OCI-LY7 (cell line): ENCODE results near the gene BFSP2. TPM values are rescaled to one million over a fixed set of nuclear protein-coding genes. Genes with fewer than 3 reads are reported as not detected.

Source experiments
- BruUV-seq: library from RNA; stranded (reverse); fragments of 400-500 nt; replicated peaks from 2 replicates; lab custom pipeline; 2021; lab: Mats Ljungman, UMichigan
- CTCF ChIA-PET: fragments of 300-600 bp; sonication (Branson Sonifier 250); formaldehyde crosslinking; loops from one replicate; lab custom pipeline; 2022; ENCODE audit warnings: antibody characterized with exemption; ENCODE audit not compliant: unreplicated experiment; lab: Charles Lee
- POLR2A ChIA-PET: fragments of 300-600 bp; sonication (Branson Sonifier 250); formaldehyde crosslinking; loops from one replicate; lab custom pipeline; 2022; ENCODE audit warnings: antibody characterized with exemption; lab: Charles Lee
- DNase-seq: peaks from one replicate; pipeline ENCODE4 v3.0.0-alpha.2; 2015; ENCODE audit warnings: low spot score
- H2AFZ ChIP-seq: fragments of 200-600 bp; sonication (generic), shearing (Covaris generic); 2 replicates; pipeline ENCODE4 v1.6.1; 2014; ENCODE audit warnings: mild to moderate bottlenecking, antibody characterized with exemption, low read length, moderate library complexity
- H3K27ac ChIP-seq: fragments of 200-600 bp; sonication (generic); 2 replicates; pipeline ENCODE4 v1.5.1; 2014; ENCODE audit warnings: mixed run types, low read depth, mild to moderate bottlenecking, moderate library complexity, low read length, inconsistent platforms; ENCODE audit not compliant: poor library complexity, severe bottlenecking
- H3K36me3 ChIP-seq: fragments of 200-600 bp; sonication (generic); 2 replicates; pipeline ENCODE4 v1.6.1; 2014; ENCODE audit warnings: mild to moderate bottlenecking, antibody characterized with exemption, low read length, moderate library complexity, mixed read lengths; ENCODE audit not compliant: insufficient read depth
- H3K4me1 ChIP-seq: fragments of 200-600 bp; sonication (generic); 2 replicates; pipeline ENCODE4 v1.5.1; 2014; ENCODE audit warnings: mild to moderate bottlenecking, low read length; ENCODE audit not compliant: insufficient read depth, poor library complexity, severe bottlenecking
- H3K4me2 ChIP-seq: fragments of 200-600 bp; sonication (generic); 2 replicates; pipeline ENCODE4 v1.6.1; 2014; ENCODE audit warnings: mild to moderate bottlenecking, low read length
- H3K4me3 ChIP-seq: fragments of 200-600 bp; sonication (generic); 2 replicates; pipeline ENCODE4 v1.5.1; 2014; ENCODE audit warnings: mild to moderate bottlenecking, low read depth, low read length; ENCODE audit not compliant: poor library complexity, severe bottlenecking
- H3K79me2 ChIP-seq: fragments of 200-600 bp; sonication (generic); 2 replicates; pipeline ENCODE4 v1.6.1; 2016; ENCODE audit warnings: low read depth, mild to moderate bottlenecking, low read length, moderate library complexity, mixed read lengths; ENCODE audit not compliant: insufficient read depth
- H3K9me2 ChIP-seq: fragments of 200-600 bp; sonication (generic); 2 replicates; pipeline ENCODE4 v1.6.1; 2016; ENCODE audit warnings: mild to moderate bottlenecking, low read length, mixed read lengths; ENCODE audit not compliant: insufficient read depth
- H3K9me3 ChIP-seq: fragments of 200-600 bp; sonication (generic); 2 replicates; pipeline ENCODE4 v1.6.1; 2014; ENCODE audit warnings: mild to moderate bottlenecking, mixed run types, low read length, mixed read lengths
- H4K20me1 ChIP-seq: fragments of 200-600 bp; sonication (generic); 2 replicates; pipeline ENCODE4 v1.6.1; 2014; ENCODE audit warnings: mild to moderate bottlenecking, antibody characterized with exemption, low read length, moderate library complexity, mixed read lengths; ENCODE audit not compliant: insufficient read depth
- EZH2phosphoT487 ChIP-seq: fragments of 200-600 bp; sonication (generic); IDR thresholded peaks from 2 replicates; pipeline ENCODE4 v1.6.1; 2018; ENCODE audit warnings: low read depth, borderline replicate concordance, mild to moderate bottlenecking, mixed run types, antibody characterized with exemption, low read length, moderate library complexity, mixed read lengths
- intact Hi-C: fragments of 100-400 bp; cut with micrococcal nuclease; formaldehyde crosslinking; loops from one replicate; pipeline ENCODE4 v1.10.0; 2022; ENCODE audit not compliant: unreplicated experiment
- total RNA-seq, 2 experiments: library from RNA; depleted of rRNA in 1 of 2; stranded (reverse); fragments of >200 nt in 1 of 2; shearing (Covaris generic) in 1 of 2; gene quantifications; 2 replicates each; pipeline ENCODE4 v1.2.3, GENCODE V29; 2014 to 2022
- TF ChIP-seq, protein P1 (sequence below): fragments of 200-600 bp; sonication (generic); conservative IDR thresholded peaks from 2 replicates; pipeline ENCODE4 v1.5.1; 2014; ENCODE audit warnings: mild to moderate bottlenecking, antibody characterized with exemption, low read length, moderate library complexity, mixed read lengths

Gene BFSP2
- total RNA-seq, 2 experiments from 2014 or later = 11.7 to 25.1 TPM

- no TSS peak for BruUV-seq
- ChIA-PET CTCF (interaction anchor here (1.4 to 3.2 kb wide), 5 partner anchors 8 to 84 kb away, joined by 4 to 20 read pairs (median 7); no protein-coding TSS in a partner anchor), POLR2A (interaction anchor here (1.0 to 7.7 kb wide), 9 partner anchors 12 to 85 kb away, joined by 3 to 196 read pairs (median 6); partner anchors contain the start of gene CDV3)
- H3K9me2 ChIP-seq = no peaks in the 10 kb centered on the region
- H3K27ac ChIP-seq = peak overlapping the region; percentile 92
- intact Hi-C loops = no loop called here
- H3K36me3 ChIP-seq = peaks cover 44% of the 10 kb centered on the region
- H2AFZ ChIP-seq = no peak overlapping the region
- peaks cover 56% of the 10 kb centered on the region for H3K4me1 ChIP-seq
- no peaks in the 10 kb centered on the region for H4K20me1 ChIP-seq
- peak; percentile 49 for DNase-seq
- H3K79me2 ChIP-seq = peaks cover 26% of the 10 kb centered on the region; the same call in 1 of the 2 replicates
- H3K9me3 ChIP-seq = peaks cover 55% of the 10 kb centered on the region
- peak overlapping the region; percentile 78 for H3K4me2 ChIP-seq
- peak overlapping the region; percentile 61 for H3K4me3 ChIP-seq
- TF ChIP-seq, protein P1, sequence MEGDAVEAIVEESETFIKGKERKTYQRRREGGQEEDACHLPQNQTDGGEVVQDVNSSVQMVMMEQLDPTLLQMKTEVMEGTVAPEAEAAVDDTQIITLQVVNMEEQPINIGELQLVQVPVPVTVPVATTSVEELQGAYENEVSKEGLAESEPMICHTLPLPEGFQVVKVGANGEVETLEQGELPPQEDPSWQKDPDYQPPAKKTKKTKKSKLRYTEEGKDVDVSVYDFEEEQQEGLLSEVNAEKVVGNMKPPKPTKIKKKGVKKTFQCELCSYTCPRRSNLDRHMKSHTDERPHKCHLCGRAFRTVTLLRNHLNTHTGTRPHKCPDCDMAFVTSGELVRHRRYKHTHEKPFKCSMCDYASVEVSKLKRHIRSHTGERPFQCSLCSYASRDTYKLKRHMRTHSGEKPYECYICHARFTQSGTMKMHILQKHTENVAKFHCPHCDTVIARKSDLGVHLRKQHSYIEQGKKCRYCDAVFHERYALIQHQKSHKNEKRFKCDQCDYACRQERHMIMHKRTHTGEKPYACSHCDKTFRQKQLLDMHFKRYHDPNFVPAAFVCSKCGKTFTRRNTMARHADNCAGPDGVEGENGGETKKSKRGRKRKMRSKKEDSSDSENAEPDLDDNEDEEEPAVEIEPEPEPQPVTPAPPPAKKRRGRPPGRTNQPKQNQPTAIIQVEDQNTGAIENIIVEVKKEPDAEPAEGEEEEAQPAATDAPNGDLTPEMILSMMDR = no peak
- TF ChIP-seq EZH2phosphoT487 = no peak
Observed at GRCh38 chr3:133488785-133489367, 89.0 kb downstream of the BFSP2 start.

- intact Hi-C loops = loop anchor here (2.0 kb wide), 1 partner anchor 45 kb away; no protein-coding TSS in a partner anchor
- no peaks in the 10 kb centered on the region for H3K9me2 ChIP-seq
- no peak for DNase-seq
- peak overlapping the region; percentile 9; the same call in 1 of the 2 replicates for H2AFZ ChIP-seq
- peaks cover 39% of the 10 kb centered on the region for H3K36me3 ChIP-seq
- peak overlapping the region; percentile 78 for H3K4me2 ChIP-seq
- ChIA-PET CTCF (interaction anchor here (0.9 to 3.2 kb wide), 7 partner anchors 9 to 112 kb away, joined by 4 to 20 read pairs (median 7); no protein-coding TSS in a partner anchor), POLR2A (interaction anchor here (1.0 to 7.7 kb wide), 11 partner anchors 11 to 84 kb away, joined by 3 to 196 read pairs (median 6); partner anchors contain the start of gene CDV3)
- no TSS peak for BruUV-seq
- H3K4me3 ChIP-seq = peak overlapping the region; percentile 61
- H3K9me3 ChIP-seq = peaks cover 48% of the 10 kb centered on the region
- TF ChIP-seq, protein P1 = no peak
- TF ChIP-seq EZH2phosphoT487 = no peak
- no peaks in the 10 kb centered on the region for H4K20me1 ChIP-seq
- peaks cover 26% of the 10 kb centered on the region; the same call in 1 of the 2 replicates for H3K79me2 ChIP-seq
- peak overlapping the region; percentile 92 for H3K27ac ChIP-seq
- peaks cover 60% of the 10 kb centered on the region for H3K4me1 ChIP-seq
Observed at GRCh38 chr3:133489466-133490085, 89.7 kb downstream of the BFSP2 start.
